OCI-LY3 (cell line): ENCODE measurements around the gene CACNA2D3.

Experiments
- H2AFZ ChIP-seq: fragments of 200-600, 300-600 bp; shearing (Covaris generic); 2 replicates; pipeline ENCODE4 v1.6.0; 2014; ENCODE audit warnings: antibody characterized with exemption, low read depth, low read length
- H3K27ac ChIP-seq: fragments of 200-600, 300-600 bp; sonication (generic); 2 replicates; pipeline ENCODE4 v1.5.1; 2014; ENCODE audit warnings: mild to moderate bottlenecking, low read length, moderate library complexity, mixed read lengths
- H3K27me3 ChIP-seq: fragments of 200-600, 300-600 bp; sonication (generic); 2 replicates; pipeline ENCODE4 v1.6.1; 2014; ENCODE audit warnings: low read depth, low read length, mixed read lengths
- H3K36me3 ChIP-seq: fragments of 200-600, 300-600 bp; sonication (generic); replicated peaks from 2 replicates; pipeline ENCODE3; 2014; ENCODE audit warnings: low read depth, low read length, mixed read lengths
- H3K4me1 ChIP-seq: fragments of 300-600, 200-600 bp; sonication (generic); 2 replicates; pipeline ENCODE4 v1.6.1; 2014; ENCODE audit warnings: low read length, mixed read lengths
- H3K4me2 ChIP-seq: fragments of 200-600, 300-600 bp; sonication (generic); 2 replicates; pipeline ENCODE4 v1.6.1; 2014; ENCODE audit warnings: low read length, mixed read lengths
- H3K4me3 ChIP-seq: fragments of 300-600, 200-600 bp; sonication (generic); 2 replicates; pipeline ENCODE4 v1.5.1; 2014; ENCODE audit warnings: antibody characterized with exemption, mild to moderate bottlenecking, low read length, moderate library complexity
- H3K79me2 ChIP-seq: fragments of 300-600, 200-600 bp; shearing (Covaris generic); 2 replicates; pipeline ENCODE4 v1.6.1; 2014; ENCODE audit warnings: mild to moderate bottlenecking, low read length, mixed read lengths
- H3K9ac ChIP-seq: fragments of 300-600, 200-600 bp; shearing (Covaris generic); 2 replicates; pipeline ENCODE4 v1.6.0; 2014; ENCODE audit warnings: mild to moderate bottlenecking, low read length, moderate library complexity
- H3K9me3 ChIP-seq: fragments of 200-600, 300-600 bp; shearing (Covaris generic); 2 replicates; pipeline ENCODE4 v1.6.1; 2014; ENCODE audit warnings: low read length, mixed read lengths; ENCODE audit not compliant: insufficient read depth
- H4K20me1 ChIP-seq: fragments of 200-600, 300-600 bp; sonication (generic); 2 replicates; pipeline ENCODE4 v1.6.1; 2016; ENCODE audit warnings: low read length, mixed read lengths; ENCODE audit not compliant: insufficient read depth
- EZH2phosphoT487 ChIP-seq: fragments of 200-600 bp; shearing (Covaris generic); IDR thresholded peaks from 2 replicates; pipeline ENCODE4 v1.6.1; 2018; ENCODE audit warnings: antibody characterized with exemption, mixed run types, low read depth
- TF ChIP-seq, protein P1 (sequence below): fragments of 200-600, 300-600 bp; sonication (generic); IDR thresholded peaks from 2 replicates; pipeline ENCODE4 v1.5.1; 2014; ENCODE audit warnings: antibody characterized with exemption, low read length, low read depth

The CACNA2D3 gene

DNA sequence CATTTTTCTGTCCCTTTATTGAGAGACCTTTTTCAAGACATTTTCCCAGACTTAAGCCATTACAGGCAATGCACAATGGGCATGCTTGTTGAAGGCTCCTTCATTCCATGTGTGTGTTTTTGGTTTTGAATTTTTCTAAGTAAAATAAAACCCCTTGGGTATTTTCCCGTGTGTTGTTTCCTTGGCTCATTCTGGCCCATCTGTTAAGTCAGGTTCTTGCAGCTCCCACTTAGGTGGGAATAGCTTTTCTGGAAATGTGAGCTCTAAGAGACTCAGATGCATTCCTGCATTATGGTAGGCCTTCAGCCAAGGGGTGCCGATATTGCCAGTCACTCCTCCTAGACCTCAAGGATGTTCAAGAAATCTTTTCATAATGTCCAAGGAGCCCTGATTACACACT is 314.9 kb downstream of the CACNA2D3 start:
- no peaks in the 10 kb centered on the region for H3K36me3 ChIP-seq
- no peaks in the 10 kb centered on the region for H3K4me1 ChIP-seq
- no peak overlapping the region for H3K27ac ChIP-seq
- H4K20me1 ChIP-seq, result no peaks in the 10 kb centered on the region
- TF ChIP-seq, protein P1, sequence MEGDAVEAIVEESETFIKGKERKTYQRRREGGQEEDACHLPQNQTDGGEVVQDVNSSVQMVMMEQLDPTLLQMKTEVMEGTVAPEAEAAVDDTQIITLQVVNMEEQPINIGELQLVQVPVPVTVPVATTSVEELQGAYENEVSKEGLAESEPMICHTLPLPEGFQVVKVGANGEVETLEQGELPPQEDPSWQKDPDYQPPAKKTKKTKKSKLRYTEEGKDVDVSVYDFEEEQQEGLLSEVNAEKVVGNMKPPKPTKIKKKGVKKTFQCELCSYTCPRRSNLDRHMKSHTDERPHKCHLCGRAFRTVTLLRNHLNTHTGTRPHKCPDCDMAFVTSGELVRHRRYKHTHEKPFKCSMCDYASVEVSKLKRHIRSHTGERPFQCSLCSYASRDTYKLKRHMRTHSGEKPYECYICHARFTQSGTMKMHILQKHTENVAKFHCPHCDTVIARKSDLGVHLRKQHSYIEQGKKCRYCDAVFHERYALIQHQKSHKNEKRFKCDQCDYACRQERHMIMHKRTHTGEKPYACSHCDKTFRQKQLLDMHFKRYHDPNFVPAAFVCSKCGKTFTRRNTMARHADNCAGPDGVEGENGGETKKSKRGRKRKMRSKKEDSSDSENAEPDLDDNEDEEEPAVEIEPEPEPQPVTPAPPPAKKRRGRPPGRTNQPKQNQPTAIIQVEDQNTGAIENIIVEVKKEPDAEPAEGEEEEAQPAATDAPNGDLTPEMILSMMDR, result no peak
- TF ChIP-seq EZH2phosphoT487, result no peak
- peaks cover 6% of the 10 kb centered on the region; the same call in 1 of the 2 replicates for H3K27me3 ChIP-seq
- H3K4me3 ChIP-seq, result no peak overlapping the region
- no peak overlapping the region for H2AFZ ChIP-seq
- no peaks in the 10 kb centered on the region for H3K9me3 ChIP-seq
- no peaks in the 10 kb centered on the region for H3K79me2 ChIP-seq
- H3K9ac ChIP-seq, result no peak overlapping the region
- H3K4me2 ChIP-seq, result no peak overlapping the region

DNA sequence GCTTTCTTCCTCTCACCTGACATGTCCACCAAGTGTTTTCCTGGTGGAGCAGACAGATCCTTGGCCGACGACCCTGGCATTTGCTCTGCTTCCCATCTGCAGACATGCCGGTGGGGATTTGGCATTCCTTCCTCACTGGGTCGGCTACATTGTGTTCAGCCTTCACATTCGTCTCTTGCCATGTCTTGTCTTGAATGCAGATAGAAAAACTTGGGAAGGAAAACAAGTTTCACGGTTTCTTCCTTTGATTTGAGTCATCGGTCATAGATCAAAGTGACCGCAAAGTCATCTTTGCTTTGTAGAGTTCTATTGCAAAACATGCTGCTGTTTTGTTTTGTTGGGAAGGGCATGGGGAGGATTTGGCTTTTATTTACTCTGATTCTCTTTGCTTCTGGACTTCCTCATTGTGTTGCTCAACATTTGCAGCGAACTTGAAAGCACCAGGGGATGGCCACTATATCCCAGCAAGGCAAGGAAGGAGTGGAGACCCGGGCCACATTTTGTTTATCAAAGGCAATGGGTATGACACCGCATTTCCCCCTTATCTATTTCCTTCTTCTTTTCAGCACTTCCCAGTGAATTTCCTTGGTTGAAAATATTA is 321.3 kb downstream of the CACNA2D3 start:
- H3K27ac ChIP-seq, result no peak overlapping the region
- H2AFZ ChIP-seq, result no peak overlapping the region
- H3K4me2 ChIP-seq, result no peak overlapping the region
- no peak overlapping the region for H3K9ac ChIP-seq
- no peak overlapping the region for H3K4me3 ChIP-seq
- H3K27me3 ChIP-seq, result no peaks in the 10 kb centered on the region
- no peak for TF ChIP-seq EZH2phosphoT487
- TF ChIP-seq, protein P1, result no peak
- no peaks in the 10 kb centered on the region for H3K79me2 ChIP-seq
- no peaks in the 10 kb centered on the region for H3K9me3 ChIP-seq
- H3K36me3 ChIP-seq, result no peaks in the 10 kb centered on the region
- H3K4me1 ChIP-seq, result no peaks in the 10 kb centered on the region
- H4K20me1 ChIP-seq, result no peaks in the 10 kb centered on the region

DNA sequence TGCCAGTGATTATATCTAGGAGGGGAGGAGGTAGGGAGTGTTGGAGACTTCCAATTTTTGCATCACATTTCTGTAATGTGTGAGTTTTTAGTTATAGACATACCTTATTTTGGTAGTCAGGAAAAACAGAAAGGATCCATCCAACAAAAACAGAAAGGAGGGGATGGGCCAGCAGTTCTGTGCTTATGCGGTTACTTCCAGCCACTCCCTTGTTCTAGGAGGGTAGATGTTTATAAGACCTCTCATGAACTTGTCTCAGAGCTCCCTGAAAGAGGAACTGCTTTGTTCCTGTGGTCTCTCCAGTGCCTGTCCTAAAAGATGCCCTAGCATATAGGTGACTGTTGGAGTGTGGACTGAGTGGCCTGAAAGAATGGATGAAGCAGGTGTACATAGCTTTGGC is 323.3 kb downstream of the CACNA2D3 start:
- H3K4me3 ChIP-seq, result no peak overlapping the region
- no peaks in the 10 kb centered on the region for H3K9me3 ChIP-seq
- H3K27ac ChIP-seq, result no peak overlapping the region
- H3K36me3 ChIP-seq, result no peaks in the 10 kb centered on the region
- H4K20me1 ChIP-seq, result no peaks in the 10 kb centered on the region
- no peak overlapping the region for H2AFZ ChIP-seq
- TF ChIP-seq, protein P1, result no peak
- no peak for TF ChIP-seq EZH2phosphoT487
- H3K4me1 ChIP-seq, result no peaks in the 10 kb centered on the region
- H3K9ac ChIP-seq, result no peak overlapping the region
- H3K4me2 ChIP-seq, result no peak overlapping the region
- no peaks in the 10 kb centered on the region for H3K27me3 ChIP-seq
- H3K79me2 ChIP-seq, result no peaks in the 10 kb centered on the region

DNA sequence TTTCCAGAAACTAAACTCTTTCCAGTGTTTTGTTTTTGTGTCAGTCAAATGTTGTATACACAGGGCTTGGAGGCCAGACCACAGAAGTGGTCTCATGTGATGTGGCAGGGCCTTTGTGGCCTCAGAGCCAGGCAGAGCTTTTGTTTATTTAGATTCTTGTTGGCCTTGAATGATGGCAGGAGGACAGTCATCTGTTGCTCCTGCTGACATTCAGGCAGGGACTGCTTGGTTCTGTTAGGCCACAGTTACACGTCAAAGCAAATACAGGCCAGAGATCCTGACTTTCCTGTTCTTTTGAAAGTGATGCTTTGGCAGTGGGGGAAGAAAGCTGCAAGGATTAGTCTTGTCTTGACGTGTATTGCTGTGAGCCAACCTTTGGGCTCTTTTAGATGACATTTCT is 325.1 kb downstream of the CACNA2D3 start:
- no peak overlapping the region for H3K9ac ChIP-seq
- H3K79me2 ChIP-seq, result no peaks in the 10 kb centered on the region
- H4K20me1 ChIP-seq, result no peaks in the 10 kb centered on the region
- H3K27ac ChIP-seq, result no peak overlapping the region
- no peak overlapping the region for H2AFZ ChIP-seq
- H3K4me3 ChIP-seq, result no peak overlapping the region
- H3K4me2 ChIP-seq, result no peak overlapping the region
- no peaks in the 10 kb centered on the region for H3K27me3 ChIP-seq
- H3K9me3 ChIP-seq, result no peaks in the 10 kb centered on the region
- H3K4me1 ChIP-seq, result no peaks in the 10 kb centered on the region
- H3K36me3 ChIP-seq, result no peaks in the 10 kb centered on the region
- TF ChIP-seq, protein P1, result no peak
- no peak for TF ChIP-seq EZH2phosphoT487
